HFFc6 (cell line): Measurements from ENCODE around the gene FBXL16. TPM values are rescaled to one million over a fixed set of nuclear protein-coding genes. Genes with fewer than 3 reads are reported as not detected.

Source experiments
- DNase-seq: peaks from one replicate; pipeline ENCODE4 v3.0.0-alpha.2; 2018
- H3K27ac Mint-ChIP-seq: 2 replicates; pipeline ENCODE4 v1.8.0; 2020; ENCODE audit warnings: mild to moderate bottlenecking, mixed read lengths
- H3K27me3 Mint-ChIP-seq: 2 replicates; pipeline ENCODE4 v1.8.0; 2021; ENCODE audit warnings: mild to moderate bottlenecking, moderate library complexity, mixed read lengths; ENCODE audit not compliant: insufficient read depth
- H3K36me3 Mint-ChIP-seq: 2 replicates; pipeline ENCODE4 v1.8.0; 2021; ENCODE audit warnings: low read depth, mixed read lengths
- H3K4me1 Mint-ChIP-seq: 2 replicates; pipeline ENCODE4 v1.8.0; 2020; ENCODE audit warnings: low read depth, mixed read lengths
- H3K4me3 Mint-ChIP-seq: 2 replicates; pipeline ENCODE4 v1.8.0; 2020; ENCODE audit warnings: mild to moderate bottlenecking, moderate library complexity, mixed read lengths
- H3K9me3 Mint-ChIP-seq: 2 replicates; pipeline ENCODE4 v1.8.0; 2020; ENCODE audit warnings: mild to moderate bottlenecking, mixed read lengths
- CTCF ChIP-seq: fragments of 200-600 bp; sonication (generic); IDR thresholded peaks from 2 replicates; pipeline ENCODE4 v1.5.0; 2021; ENCODE audit warnings: antibody characterized with exemption, mild to moderate bottlenecking
- total RNA-seq, 6 experiments: library from RNA; stranded (reverse); fragmentation: NEBNext Ultra II Directional; extraction: Animal tissue kit (Norgen Biotek cat#: 25700); gene quantifications; 2 replicates in 1 of 6; 3 replicates in 5 of 6; pipeline ENCODE4 v1.2.3, GENCODE V29; 2021

FBXL16 gene
- total RNA-seq, 6 experiments from 2014 or later: 0.05 TPM; not detected in 5

GRCh38 chr16:708959-709358 is 3.4 kb upstream of the FBXL16 start:
- Mint-ChIP-seq H3K36me3 (no peaks in the 10 kb centered on the region), H3K27me3 (peaks cover 21% of the 10 kb centered on the region), H3K4me1 (peaks cover 17% of the 10 kb centered on the region), H3K27ac (no peak overlapping the region), H3K9me3 (no peaks in the 10 kb centered on the region), H3K4me3 (no peak overlapping the region)
- TF ChIP-seq CTCF: no peak
- no peak for DNase-seq

GRCh38 chr16:708019-708418 is 2.4 kb upstream of the FBXL16 start:
- no peaks in the 10 kb centered on the region for H3K36me3 Mint-ChIP-seq
- no peak for TF ChIP-seq CTCF
- peaks cover 29% of the 10 kb centered on the region for H3K27me3 Mint-ChIP-seq
- no peak for DNase-seq
- H3K9me3 Mint-ChIP-seq: no peaks in the 10 kb centered on the region
- peaks cover 13% of the 10 kb centered on the region for H3K4me1 Mint-ChIP-seq
- no peak overlapping the region for H3K27ac Mint-ChIP-seq
- no peak overlapping the region for H3K4me3 Mint-ChIP-seq

- H3K4me1 Mint-ChIP-seq: peaks cover 5% of the 10 kb centered on the region; the same call in 1 of the 2 replicates
- no peaks in the 10 kb centered on the region for H3K9me3 Mint-ChIP-seq
- H3K27ac Mint-ChIP-seq: no peak overlapping the region
- no peak overlapping the region for H3K4me3 Mint-ChIP-seq
- H3K36me3 Mint-ChIP-seq: no peaks in the 10 kb centered on the region
- DNase-seq: no peak
- H3K27me3 Mint-ChIP-seq: peaks cover 36% of the 10 kb centered on the region
- TF ChIP-seq CTCF: no peak
Measured at GRCh38 chr16:707062-707538, 1.5 kb upstream of the FBXL16 start.

GRCh38 chr16:706189-707061 is 824 bp upstream of the FBXL16 start:
- DNase-seq: no peak
- 0 out of 2 replicates have a peak, but pooled peaks have one; percentile 7 for TF ChIP-seq CTCF
- no peaks in the 10 kb centered on the region for H3K9me3 Mint-ChIP-seq
- H3K27ac Mint-ChIP-seq: no peak overlapping the region
- peaks cover 37% of the 10 kb centered on the region for H3K27me3 Mint-ChIP-seq
- no peaks in the 10 kb centered on the region for H3K36me3 Mint-ChIP-seq
- no peak overlapping the region for H3K4me3 Mint-ChIP-seq
- H3K4me1 Mint-ChIP-seq: peaks cover 5% of the 10 kb centered on the region; the same call in 1 of the 2 replicates

GRCh38 chr16:704552-705380 is 835 bp downstream of the FBXL16 start:
- Mint-ChIP-seq H3K27me3 (peaks cover 38% of the 10 kb centered on the region), H3K4me1 (no peaks in the 10 kb centered on the region; the same call in 1 of the 2 replicates), H3K27ac (no peak overlapping the region), H3K4me3 (no peak overlapping the region), H3K9me3 (no peaks in the 10 kb centered on the region), H3K36me3 (no peaks in the 10 kb centered on the region)
- DNase-seq: no peak
- TF ChIP-seq CTCF: no peak
